ENCODE data around the gene GGACT. TPM values are rescaled to one million over a fixed set of nuclear protein-coding genes. Genes with fewer than 3 reads are reported as not detected.

The GGACT gene
- polyA plus RNA-seq, 3 donors, result 2.4 to 3.6 (median 3.0) TPM

DNA sequence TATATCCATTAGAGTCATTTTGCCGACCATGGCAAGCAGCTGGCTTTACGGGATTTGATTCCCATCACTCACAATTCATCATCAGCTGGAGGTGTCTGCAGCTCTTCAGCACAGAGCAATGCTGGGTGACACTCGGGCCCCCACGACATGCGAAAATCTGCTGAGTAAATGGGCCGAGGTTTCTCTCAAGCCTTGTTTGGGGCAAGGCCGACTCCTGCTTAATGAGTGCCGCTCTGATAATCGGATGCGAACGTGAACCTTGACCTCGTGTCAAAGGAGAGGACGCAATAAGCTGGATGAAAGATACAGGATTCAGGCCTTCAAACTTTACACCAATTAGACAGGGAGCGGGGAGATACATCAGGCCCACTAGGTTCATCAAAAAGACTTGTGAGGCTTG, 65.2 kb downstream of the GGACT start:
- 84 to 95% (median 93%) methylated on average over 14 of the region's 14 CpGs for WGBS, 3 donors
- H3K27ac ChIP-seq (ENCODE audit: low read depth, low read length), result no peak overlapping the region

DNA sequence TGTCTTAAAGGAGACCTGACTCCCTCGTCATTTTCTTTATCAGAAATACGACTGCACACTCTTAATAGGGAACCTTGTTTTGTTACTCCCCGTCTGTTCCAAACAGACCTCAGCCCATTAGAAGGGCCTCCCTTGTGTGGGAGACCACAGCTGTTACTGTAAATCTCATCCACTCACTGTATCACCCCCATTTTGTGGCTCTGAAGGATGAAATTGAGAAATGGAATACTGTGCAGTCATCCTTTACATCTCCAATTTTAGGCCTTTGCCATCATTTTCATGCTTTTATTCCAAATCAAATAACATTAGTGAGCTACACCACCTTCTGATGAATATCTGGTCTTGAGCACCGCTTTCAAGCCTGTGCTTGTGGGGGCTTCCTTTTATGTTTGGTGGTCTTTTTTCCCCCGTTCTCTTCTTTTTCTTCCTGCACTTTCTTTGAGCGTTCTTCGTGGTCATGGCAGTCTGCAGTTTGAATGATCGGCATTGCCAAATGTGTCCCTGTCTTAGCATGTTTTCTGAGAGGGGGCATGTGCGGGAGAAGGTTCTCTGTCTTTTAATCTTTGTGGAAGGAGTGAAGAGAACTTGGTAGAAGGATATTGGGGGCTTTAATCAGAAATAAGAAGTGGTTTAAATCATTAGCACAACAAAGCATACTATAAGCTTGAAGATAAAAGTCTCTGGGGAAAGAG, 65.8 kb downstream of the GGACT start:
- 94 to 95% (median 95%) methylated on average over 9 of the region's 9 CpGs for WGBS, 3 donors

DNA sequence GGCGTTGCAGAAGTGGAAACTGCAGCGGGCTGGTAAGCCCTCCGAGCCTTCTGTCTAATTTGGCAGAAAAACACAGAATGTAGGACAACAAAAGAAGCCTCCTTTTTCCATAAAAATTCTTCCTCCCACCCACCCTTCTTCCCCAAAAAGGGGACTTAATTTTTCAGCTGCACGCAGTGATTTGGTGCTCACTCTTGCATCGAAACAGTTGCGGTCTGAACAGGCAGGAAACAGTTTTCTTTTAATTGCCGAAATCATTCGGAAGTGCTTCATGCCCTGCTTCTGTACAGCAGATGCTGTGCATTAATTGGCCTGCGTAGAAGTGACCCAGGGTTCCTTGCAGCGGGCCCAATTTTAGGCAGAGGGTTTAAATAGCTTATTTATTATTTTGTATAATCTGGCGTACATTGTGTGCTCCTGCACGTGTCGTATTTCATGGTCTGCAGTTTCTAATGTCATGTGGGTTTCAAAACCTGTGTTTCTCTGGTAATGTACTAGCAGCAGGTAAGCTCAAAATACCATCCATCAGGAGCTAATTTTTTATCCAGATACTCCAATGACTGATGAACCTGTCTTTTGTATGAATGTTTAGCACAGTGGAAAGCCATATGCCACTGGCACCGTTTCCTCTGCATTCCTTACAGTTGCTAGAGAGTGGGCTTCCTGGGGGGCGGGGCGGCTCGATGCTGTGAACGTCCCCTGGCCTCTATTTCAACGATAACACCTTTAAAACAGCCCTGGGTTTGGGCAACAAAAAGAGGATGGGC, 66.6 kb downstream of the GGACT start:
- 70 to 91% (median 76%) methylated on average over 19 of the region's 19 CpGs for WGBS, 3 donors
- H3K27ac ChIP-seq (ENCODE audit: low read depth, low read length), result no peak overlapping the region

More for the DNA sequence above, 65.8 kb downstream of the GGACT start:
- H3K27ac ChIP-seq (ENCODE audit: low read depth, low read length), result no peak overlapping the region

DNA sequence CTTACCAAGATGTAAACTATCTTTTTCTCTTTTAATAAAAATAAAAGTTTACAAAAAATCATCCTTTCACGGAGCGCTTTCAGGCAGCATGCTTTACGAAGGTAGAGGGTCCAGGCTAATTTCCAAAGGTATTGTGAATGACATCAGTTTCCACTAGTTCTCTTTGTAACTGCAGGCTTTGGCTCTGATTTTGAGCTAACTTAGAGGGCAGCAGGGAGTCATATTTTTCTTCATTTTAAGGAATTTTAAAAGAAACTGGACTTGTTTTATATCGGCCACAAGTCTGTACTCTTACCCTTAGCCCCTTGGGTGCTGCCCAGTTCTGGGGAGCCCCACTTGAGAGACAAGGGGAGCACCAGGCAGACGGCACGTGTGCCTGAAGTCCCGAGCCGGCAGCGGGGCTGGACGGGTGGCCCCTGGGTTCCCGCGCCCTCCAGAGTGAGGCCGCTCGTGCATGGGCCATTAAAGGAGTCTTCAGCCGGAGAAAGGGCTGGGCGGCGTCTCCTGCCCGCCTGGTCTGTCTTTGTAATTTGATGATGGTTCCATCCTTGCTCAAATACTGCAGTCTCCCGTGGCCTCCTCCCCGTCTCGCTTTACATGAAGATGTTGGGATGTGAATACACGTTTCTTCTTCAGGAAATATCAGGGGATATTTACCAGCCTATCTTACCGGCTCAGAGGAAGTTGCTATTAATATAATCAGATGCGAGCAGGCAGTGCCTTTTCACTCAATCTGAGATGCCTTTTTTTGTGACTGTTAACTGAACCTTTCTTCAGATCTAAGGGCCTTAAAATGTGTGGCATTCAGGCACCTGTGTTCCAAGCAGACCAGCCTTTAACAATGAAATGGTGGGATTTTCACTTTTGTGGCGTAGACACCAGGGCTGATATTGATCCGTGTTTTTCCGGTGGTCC, 67.4 kb downstream of the GGACT start:
- 74 to 89% (median 79%) methylated on average over 27 of the region's 27 CpGs for WGBS, 3 donors
- H3K27ac ChIP-seq (ENCODE audit: low read depth, low read length), result no peak overlapping the region

DNA sequence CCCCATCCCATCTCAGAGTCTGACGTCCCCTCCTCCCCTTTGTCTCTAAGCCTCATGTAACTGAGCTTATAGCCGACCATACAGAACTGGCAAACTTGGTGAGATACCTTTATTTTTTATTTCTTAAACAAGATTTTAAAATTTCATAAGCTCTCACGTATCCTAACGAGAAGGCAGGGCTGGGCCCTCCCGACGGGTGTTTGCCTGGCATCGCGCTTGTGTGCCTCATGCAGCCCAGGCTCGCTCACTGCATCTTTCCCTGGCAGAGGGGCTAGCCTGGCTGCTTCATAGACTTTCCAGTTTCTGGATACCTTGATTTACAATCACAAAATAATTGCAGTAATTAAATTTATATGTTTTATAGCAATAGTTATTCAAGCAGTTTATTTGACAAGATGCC, 69.0 kb downstream of the GGACT start:
- H3K27ac ChIP-seq (ENCODE audit: low read depth, low read length), result no peak overlapping the region
- 95 to 98% (median 95%) methylated on average over 9 of the region's 9 CpGs for WGBS, 3 donors

DNA sequence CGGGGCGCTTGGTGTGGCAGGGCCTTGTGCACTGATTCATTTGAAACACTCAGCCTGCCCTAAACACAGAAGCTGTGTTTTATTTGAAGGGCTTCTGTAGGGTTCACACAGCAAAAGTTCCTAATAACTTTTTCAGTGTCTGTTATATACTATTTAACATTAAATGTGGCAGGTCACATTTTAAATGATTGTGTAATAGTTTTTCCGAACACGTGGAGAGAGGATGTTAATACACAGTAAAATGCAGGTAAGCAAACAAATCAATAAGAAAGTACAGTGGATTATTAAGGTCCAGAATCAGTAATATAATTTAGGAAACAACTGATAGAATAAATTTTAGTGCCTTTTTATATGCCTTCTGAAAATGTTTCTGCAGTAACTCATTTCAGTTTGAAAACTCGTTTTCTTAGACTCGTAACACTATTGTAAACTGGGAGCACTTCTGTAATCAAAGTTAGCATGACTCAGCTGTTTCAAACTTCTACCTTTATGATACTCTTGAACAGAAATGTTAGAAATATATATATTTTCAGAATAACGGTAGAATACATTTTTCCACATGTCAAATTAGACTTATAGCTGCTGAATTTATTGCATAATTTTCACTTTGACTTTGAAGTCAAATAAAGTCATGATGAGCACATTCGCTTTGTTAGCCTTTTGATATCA, 70.1 kb downstream of the GGACT start:
- WGBS, 3 donors, result 60 to 92% (median 89%) methylated on average over 8 of the region's 8 CpGs
- H3K27ac ChIP-seq (ENCODE audit: low read depth, low read length), result no peak overlapping the region

DNA sequence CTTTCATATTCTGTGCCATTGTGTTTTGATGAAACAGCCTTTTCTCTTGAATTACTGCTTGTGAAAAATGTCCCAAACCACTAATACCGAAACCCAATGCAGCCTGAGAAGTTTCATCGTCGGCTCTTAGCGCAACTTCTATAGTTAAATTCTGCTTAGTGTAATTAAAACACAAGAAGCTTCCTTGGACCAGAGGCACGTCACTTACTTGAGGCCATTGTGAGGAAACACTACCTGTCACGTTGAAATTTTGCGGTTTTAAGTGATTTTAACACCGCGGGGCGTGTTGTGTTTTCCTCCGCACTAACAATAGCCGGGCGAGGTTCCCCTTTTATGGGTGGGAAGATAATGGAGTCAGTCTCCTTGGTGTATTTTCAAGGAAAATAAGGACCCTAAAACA, 70.9 kb downstream of the GGACT start:
- H3K27ac ChIP-seq (ENCODE audit: low read depth, low read length), result no peak overlapping the region
- WGBS, 3 donors, result 55 to 76% (median 60%) methylated on average over 13 of the region's 13 CpGs

DNA sequence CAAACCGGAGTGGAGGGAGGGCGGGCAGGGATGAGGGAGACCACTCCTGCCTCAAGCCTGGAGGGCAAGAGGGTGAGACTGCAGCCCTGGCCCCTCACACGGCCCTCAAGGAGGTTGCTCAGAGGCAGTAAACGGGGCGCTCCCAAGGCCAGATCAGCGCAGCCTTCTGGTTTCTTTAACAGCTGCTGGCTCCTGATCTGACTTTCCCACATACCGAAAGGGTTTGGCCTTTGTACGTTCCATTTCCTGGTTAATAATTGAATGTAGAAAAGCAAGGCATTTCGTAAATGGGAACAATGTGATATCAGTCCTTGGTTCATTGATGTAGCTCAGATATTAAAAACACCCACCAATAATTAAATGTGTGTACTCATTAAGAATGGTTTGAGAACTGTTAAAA, 71.5 kb downstream of the GGACT start:
- 30 to 89% (median 79%) methylated on average over 9 of the region's 9 CpGs for WGBS, 3 donors

DNA sequence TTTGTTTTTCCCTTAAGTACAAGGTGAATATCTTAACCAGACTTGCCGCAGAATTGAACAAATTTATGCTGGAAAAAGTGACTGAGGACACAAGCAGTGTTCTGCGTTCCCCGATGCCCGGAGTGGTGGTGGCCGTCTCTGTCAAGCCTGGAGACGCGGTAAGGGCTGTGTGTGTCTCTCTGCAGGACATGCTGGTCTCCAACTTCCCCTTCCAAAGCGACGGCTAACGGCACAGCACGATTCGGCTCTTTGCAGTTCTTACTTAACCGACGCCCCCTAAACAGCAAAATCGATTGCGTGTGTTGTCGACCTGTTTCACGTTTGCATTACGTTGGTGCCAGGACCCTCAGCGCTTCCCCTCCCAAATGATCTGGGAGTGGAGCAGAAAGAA, 73.2 kb downstream of the GGACT start:
- no peak overlapping the region for H3K27ac ChIP-seq (ENCODE audit: low read depth, low read length)
- WGBS, 3 donors, result 59 to 83% (median 74%) methylated on average over 20 of the region's 20 CpGs

More for the DNA sequence above, 71.5 kb downstream of the GGACT start:
- no peak overlapping the region for H3K27ac ChIP-seq (ENCODE audit: low read depth, low read length)

DNA sequence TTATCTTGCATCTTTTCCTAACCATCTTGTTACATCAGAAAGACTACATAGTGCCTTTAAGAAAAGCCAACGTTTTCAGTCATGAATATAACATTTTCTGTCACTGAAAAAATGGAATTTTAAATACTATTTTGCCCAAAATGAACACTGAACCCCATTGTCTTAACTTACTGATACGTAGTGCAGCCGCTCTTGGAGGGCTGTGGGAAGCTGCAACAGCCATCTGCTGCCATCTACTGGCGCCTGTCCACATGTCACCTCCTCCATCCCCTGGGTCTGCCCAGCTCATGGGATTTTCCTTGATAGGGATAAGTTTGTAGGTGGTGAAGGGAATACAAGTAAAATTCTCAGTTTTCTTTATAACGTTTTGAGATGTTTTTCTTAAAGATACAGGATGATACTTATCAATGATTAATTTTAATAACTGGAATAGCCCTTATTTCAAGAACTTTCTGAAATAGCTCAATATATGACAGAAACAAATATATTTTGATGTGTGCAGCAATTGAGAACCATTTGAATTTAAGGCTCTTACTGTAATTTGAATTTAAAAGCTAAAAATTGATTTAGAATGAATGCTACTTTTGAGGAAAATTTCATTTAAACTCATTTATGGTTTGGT, 73.7 kb downstream of the GGACT start:
- 1 to 3% (median 2%) methylated on average over 5 of the region's 5 CpGs for WGBS, 3 donors
- no peak overlapping the region for H3K27ac ChIP-seq (ENCODE audit: low read depth, low read length)

DNA sequence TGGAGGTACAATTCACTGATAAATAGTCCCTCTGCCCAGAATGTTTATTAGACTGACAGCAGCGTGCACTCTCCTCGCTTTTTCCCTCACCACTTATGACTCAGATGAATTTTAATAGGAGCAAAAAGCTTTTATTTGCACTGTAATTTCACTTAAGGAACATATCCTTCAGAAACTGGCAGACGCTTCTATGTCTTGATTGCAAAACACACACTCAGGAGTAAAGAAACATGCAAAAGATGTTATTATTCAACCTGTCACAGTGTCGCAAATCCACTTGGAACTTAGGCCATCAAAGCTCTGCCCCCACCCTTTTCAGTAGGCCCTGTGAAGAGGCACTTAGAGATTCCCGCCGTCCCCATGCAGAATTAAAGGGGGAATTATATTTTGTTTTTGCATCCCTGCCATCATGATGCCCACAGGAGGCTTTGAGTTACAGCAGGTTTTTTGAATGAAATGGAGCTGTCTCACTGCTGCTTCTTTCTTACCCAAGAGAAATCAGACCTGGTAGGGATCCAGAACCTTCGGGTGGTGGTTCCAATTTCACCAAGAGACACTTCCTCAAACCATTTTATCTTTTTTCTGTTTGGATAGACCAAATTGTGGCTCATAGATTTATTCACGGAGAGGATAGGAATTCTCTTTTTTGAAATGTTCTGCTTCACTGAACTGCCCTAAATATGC, 74.5 kb downstream of the GGACT start:
- 44 to 68% (median 47%) methylated on average over 8 of the region's 8 CpGs for WGBS, 3 donors
- H3K27ac ChIP-seq (ENCODE audit: low read depth, low read length), result no peak overlapping the region

DNA sequence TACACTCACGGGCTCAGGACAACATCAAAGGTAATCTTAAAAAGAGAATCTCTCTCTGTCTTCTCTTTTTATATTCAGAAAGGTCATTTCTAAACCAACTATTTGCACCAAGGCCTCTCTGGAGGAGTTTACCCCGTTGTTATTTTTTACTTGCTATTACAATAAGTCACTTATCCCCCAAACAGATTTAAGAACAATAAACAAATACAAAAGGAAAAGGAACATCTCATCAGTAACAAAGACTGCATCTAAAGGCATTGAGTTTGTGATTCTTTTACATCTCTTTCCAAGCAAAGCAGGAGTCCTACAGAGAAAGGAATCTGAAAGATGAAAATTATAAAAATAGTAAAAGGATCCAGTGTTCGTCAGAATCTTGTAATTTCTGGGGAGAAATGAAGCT, 75.4 kb downstream of the GGACT start:
- no peak overlapping the region for H3K27ac ChIP-seq (ENCODE audit: low read depth, low read length)
- 71 to 87% (median 85%) methylated on average over 3 of the region's 3 CpGs for WGBS, 3 donors

DNA sequence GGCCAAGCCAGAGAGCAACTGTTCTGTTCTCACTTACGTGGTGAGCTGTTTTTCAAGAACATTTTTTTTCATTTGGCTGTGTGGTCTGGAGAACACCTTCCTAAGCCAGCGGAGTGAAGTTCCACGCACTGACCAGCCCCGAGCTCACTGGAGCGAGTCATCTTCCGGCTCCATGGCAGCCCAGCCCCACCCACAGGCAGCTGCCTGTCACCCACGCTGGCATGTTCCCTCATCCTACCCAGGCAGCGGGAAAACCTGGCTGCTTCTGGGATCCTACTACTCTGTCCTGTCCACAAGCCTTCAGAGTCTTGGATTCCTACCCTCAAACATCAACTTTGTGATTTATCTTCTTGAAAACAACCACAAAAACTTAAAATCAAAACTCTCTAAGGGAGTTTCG, 76.2 kb downstream of the GGACT start:
- WGBS, 3 donors, result 93 to 95% (median 94%) methylated on average over 9 of the region's 9 CpGs
- H3K27ac ChIP-seq (ENCODE audit: low read depth, low read length), result no peak overlapping the region

DNA sequence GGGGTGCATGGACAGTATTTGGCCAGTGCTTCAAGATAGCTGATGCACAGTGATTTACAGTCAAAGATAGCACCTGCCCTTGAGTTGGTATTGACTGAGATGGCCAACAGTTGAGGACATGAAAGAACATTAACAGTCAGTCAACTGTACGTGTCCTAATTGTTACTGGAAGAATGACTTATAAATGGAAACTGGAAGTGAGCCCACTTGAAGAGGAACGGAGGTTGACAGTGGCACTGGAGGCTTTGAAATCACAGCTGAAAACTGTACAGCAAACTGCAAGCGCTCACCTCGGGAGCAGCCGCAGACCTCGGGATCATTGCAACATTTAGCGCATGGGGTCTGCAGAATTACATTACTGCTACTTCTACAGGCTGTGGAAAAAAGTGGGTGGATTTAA, 77.1 kb downstream of the GGACT start:
- WGBS, 3 donors, result 71 to 80% (median 73%) methylated on average over 7 of the region's 7 CpGs

DNA sequence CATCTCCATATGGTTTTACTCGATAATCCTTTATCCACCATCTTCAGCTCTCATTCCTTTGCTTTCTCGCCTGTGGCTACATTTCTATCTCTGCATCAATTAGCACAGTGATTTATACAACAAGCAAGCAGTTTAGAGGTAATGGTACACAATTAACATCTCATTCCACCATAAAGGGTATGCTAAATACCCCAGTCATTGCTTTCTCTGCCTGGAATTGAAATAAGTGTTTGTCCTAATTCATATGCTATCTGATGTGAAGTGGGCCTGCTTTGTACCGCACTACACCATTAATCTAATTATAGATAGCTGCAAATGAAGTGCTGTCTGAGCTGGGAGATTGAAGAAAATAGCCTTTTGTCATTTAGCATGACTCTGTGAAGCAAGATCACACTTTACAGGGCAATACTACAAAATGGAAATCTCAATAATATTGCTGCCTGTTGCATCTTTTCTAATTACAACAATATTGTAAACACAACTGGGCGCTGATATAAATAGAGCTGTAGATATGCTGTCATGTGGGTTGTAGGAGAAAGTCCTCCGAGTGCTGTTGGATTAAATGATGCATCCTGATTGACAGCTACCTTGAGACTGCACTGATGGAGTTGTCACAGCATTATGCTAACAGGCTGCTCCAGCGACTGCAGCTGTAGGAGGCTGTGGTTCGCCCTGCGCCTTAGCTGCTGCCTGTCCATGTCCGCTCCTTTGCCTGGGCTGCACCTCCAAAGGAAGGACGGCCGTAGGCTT, 78.2 kb downstream of the GGACT start:
- 93 to 98% (median 97%) methylated on average over 11 of the region's 11 CpGs for whole genome bisulfite sequencing, 3 donors
- H3K27ac ChIP-seq (ENCODE audit: low read depth, low read length), result no peak overlapping the region

More for the DNA sequence above, 77.1 kb downstream of the GGACT start:
- H3K27ac ChIP-seq (ENCODE audit: low read depth, low read length), result no peak overlapping the region

DNA sequence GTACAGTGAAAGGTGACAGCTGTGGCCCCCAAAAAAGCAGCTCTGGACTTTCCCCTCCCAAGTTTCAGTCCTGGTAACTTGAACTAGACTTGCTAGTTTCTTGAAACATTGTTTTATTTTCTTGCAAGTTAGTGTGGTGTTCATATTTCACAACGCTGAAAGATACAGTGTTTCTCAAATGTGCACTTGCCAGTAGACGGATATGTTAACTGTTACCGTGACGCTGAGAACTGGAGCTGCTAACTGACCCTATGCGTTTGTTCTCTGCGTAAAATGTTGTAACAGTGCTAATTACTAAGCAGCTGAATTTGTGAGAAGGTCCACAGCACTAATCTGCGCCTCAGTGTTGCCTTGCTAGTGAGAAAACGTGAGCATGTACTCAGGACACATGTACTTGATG, 79.6 kb downstream of the GGACT start:
- 78 to 88% (median 79%) methylated on average over 8 of the region's 8 CpGs for WGBS, 3 donors

DNA sequence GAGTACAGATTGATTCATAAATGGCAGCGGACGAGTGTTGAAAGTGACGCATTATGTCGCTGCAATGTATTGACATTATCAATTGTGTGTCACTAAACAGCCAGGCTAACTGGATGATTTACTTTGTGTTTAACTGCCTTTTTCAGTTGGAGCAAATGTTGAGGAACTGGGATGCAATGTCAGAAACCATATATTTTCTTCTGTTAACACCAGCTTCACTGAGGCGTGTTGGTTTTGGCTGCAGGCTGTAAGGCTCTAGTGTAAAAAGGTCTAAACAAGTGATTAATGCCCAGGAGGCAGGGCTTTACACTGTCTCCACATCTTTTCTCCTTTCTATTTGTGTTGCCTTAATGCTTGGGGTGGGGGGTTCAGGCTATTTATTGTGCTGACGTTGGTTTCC, 80.1 kb downstream of the GGACT start:
- WGBS, 3 donors, result 88 to 95% (median 94%) methylated on average over 6 of the region's 6 CpGs
- no peak overlapping the region for H3K27ac ChIP-seq (ENCODE audit: low read depth, low read length)

More for the DNA sequence above, 79.6 kb downstream of the GGACT start:
- no peak overlapping the region for H3K27ac ChIP-seq (ENCODE audit: low read depth, low read length)

Measured in adipose tissue (tissue), 3 donors.